Osteoblast (primary cell): ENCODE results near the gene HPGDS. TPM values are rescaled to one million over a fixed set of nuclear protein-coding genes. Genes with fewer than 3 reads are reported as not detected.

ENCODE experiments used
- DNase-seq: peaks from one replicate; pipeline ENCODE4 v3.0.0; 2011; ENCODE audit warnings: low spot score, mixed read lengths; ENCODE audit not compliant: insufficient read length; ENCODE audit errors: missing footprints
- H2AFZ ChIP-seq: 2 replicates; pipeline ENCODE4 v1.6.0; 2011; ENCODE audit warnings: mild to moderate bottlenecking, low read length
- H3K27ac ChIP-seq: 2 replicates; pipeline ENCODE4 v1.5.1; 2011; ENCODE audit warnings: mild to moderate bottlenecking, low read depth, low read length, moderate library complexity
- H3K27me3 ChIP-seq: 2 replicates; pipeline ENCODE4 v1.6.0; 2012; ENCODE audit warnings: mild to moderate bottlenecking, control low read depth, inconsistent platforms, low read length, moderate library complexity; ENCODE audit not compliant: insufficient read depth
- H3K36me3 ChIP-seq: 2 replicates; pipeline ENCODE4 v1.5.1; 2011; ENCODE audit warnings: mild to moderate bottlenecking, low read length, control low read depth, moderate library complexity; ENCODE audit not compliant: insufficient read depth
- H3K4me1 ChIP-seq: 2 replicates; pipeline ENCODE4 v1.5.1; 2011; ENCODE audit warnings: mild to moderate bottlenecking, low read length, control low read depth, moderate library complexity; ENCODE audit not compliant: insufficient read depth
- H3K4me2 ChIP-seq: 2 replicates; pipeline ENCODE4 v1.6.0; 2011; ENCODE audit warnings: mild to moderate bottlenecking, low read length; ENCODE audit not compliant: insufficient read depth
- H3K4me3 ChIP-seq: fragments of 200-600 bp; sonication (generic); 3 replicates; pipeline ENCODE4 v1.5.1; 2012; ENCODE audit warnings: mild to moderate bottlenecking, low read length, inconsistent platforms; ENCODE audit not compliant: insufficient read depth
- H3K79me2 ChIP-seq: 2 replicates; pipeline ENCODE4 v1.6.0; 2012; ENCODE audit warnings: mild to moderate bottlenecking, low read length, control low read depth, inconsistent platforms; ENCODE audit not compliant: insufficient read depth
- H3K9me3 ChIP-seq: 2 replicates; pipeline ENCODE4 v1.5.1; 2011; ENCODE audit warnings: low read depth, low read length, control low read depth
- H4K20me1 ChIP-seq: 2 replicates; pipeline ENCODE4 v1.6.0; 2012; ENCODE audit warnings: mild to moderate bottlenecking, low read length, control low read depth; ENCODE audit not compliant: insufficient read depth
- total RNA-seq: library from RNA; depleted of rRNA; stranded (reverse); fragments of >200 nt; gene quantifications from 2 replicates; pipeline ENCODE4 v1.2.3, GENCODE V29; 2012
- TF ChIP-seq, protein P1 (sequence below): IDR thresholded peaks from 2 replicates; pipeline ENCODE4 v1.5.1; 2011; ENCODE audit warnings: mild to moderate bottlenecking, low read depth, low read length, moderate library complexity; ENCODE audit errors: extremely low read depth

HPGDS gene
- total RNA-seq, 1 donor: not detected

DNA sequence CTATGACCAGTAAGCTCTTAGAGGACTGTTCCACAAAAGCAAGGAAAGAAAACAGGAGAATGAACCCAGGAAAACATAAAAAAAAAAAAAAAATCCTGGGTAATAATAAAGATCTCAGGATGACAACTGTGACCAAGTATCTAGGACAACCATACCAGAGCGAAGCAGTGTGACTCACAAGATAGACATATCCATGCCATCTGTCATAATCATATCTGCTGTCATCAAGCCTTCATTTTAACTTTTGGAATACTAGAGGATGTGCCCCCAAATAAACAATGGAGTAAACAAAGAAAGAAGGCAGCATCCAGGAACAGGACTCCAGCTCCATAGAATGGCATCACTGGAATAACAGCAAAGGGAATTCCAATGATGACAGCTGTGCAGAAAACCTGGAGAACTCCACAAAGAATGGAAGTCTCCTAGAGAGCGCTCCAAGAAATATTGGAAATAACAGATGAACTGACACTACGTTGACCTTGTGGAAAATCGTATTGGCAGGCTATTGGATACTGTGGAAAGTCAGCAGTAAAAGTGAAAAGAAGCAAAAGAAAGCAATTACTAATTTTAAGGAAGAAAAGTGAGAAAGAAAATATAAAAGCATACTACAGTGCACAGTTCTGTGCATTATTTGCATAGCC, 35.3 kb downstream of the HPGDS start:
- H3K4me2 ChIP-seq: no peak overlapping the region
- no peaks in the 10 kb centered on the region for H3K36me3 ChIP-seq
- no peak overlapping the region for H3K4me3 ChIP-seq
- DNase-seq: no peak
- H3K27ac ChIP-seq: no peak overlapping the region
- H3K9me3 ChIP-seq: no peaks in the 10 kb centered on the region
- no peaks in the 10 kb centered on the region for H4K20me1 ChIP-seq
- no peak overlapping the region for H2AFZ ChIP-seq
- TF ChIP-seq, protein P1, sequence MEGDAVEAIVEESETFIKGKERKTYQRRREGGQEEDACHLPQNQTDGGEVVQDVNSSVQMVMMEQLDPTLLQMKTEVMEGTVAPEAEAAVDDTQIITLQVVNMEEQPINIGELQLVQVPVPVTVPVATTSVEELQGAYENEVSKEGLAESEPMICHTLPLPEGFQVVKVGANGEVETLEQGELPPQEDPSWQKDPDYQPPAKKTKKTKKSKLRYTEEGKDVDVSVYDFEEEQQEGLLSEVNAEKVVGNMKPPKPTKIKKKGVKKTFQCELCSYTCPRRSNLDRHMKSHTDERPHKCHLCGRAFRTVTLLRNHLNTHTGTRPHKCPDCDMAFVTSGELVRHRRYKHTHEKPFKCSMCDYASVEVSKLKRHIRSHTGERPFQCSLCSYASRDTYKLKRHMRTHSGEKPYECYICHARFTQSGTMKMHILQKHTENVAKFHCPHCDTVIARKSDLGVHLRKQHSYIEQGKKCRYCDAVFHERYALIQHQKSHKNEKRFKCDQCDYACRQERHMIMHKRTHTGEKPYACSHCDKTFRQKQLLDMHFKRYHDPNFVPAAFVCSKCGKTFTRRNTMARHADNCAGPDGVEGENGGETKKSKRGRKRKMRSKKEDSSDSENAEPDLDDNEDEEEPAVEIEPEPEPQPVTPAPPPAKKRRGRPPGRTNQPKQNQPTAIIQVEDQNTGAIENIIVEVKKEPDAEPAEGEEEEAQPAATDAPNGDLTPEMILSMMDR: no peak
- peaks cover 4% of the 10 kb centered on the region for H3K4me1 ChIP-seq
- no peaks in the 10 kb centered on the region for H3K27me3 ChIP-seq
- H3K79me2 ChIP-seq: no peaks in the 10 kb centered on the region

DNA sequence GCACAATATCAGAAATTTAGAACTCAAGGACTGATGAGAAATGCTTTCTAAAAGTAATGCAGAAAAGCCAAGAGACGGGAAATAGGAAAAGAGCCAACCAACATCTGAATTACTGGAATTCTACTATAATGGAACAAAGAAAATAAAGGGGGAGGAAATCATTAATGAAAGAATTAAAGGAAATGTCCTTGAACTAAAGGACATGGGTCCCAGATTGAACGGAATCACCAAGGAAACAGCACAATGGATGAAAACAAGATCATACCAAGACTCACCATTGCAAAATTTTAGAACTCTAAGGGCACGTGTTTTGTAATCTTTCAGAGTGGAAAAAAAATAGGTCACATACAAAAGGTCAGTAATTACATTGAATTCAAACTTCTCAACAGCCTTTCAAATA, 35.9 kb downstream of the HPGDS start:
- H3K27ac ChIP-seq: no peak overlapping the region
- no peak for DNase-seq
- TF ChIP-seq, protein P1: no peak

DNA sequence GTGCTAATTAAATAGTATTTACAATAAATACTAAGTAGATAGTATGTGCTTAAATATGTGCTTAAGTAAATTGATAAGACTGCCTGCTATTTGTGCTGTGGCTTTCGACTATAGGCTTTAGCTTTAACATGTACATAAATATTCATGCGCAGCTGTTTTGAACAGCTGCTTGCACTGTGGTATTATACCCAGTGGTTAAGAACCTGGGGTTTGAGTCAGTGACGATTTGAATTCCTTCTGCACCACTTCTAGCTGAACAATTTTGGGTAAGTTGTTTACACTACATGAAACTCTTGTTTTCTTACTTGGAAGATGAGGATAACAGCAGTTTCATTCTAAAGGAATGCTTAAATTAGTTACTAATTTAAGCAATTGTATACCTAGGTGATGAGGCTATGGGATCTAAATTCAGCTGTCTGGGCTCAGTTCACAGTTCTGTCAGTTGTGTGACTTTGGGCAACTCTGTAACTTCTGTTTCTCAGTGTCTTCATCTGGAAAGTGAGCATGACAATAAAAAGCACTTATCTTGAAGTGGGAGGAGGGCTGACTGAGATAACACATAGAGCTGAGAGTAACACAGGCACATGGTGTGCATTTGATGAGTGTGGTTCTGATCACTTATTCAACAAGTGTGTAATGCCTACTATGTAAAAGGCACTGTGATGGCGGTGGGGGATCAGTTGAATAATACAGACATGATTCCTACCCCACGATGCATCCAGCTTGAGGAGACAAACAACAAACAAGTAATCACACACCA, 37.0 kb downstream of the HPGDS start:
- Histone ChIP-seq H2AFZ (no peak overlapping the region), H4K20me1 (no peaks in the 10 kb centered on the region), H3K79me2 (no peaks in the 10 kb centered on the region), H3K4me1 (peaks cover 4% of the 10 kb centered on the region), H3K27ac (no peak overlapping the region), H3K4me3 (no peak overlapping the region), H3K9me3 (no peaks in the 10 kb centered on the region), H3K4me2 (no peak overlapping the region), H3K36me3 (no peaks in the 10 kb centered on the region), H3K27me3 (no peaks in the 10 kb centered on the region)
- no peak for DNase-seq
- TF ChIP-seq, protein P1: no peak

More for the DNA sequence above, 35.9 kb downstream of the HPGDS start:
- Histone ChIP-seq H4K20me1 (no peaks in the 10 kb centered on the region), H3K4me2 (no peak overlapping the region), H2AFZ (no peak overlapping the region), H3K4me3 (no peak overlapping the region), H3K27me3 (no peaks in the 10 kb centered on the region), H3K9me3 (no peaks in the 10 kb centered on the region), H3K79me2 (no peaks in the 10 kb centered on the region), H3K36me3 (no peaks in the 10 kb centered on the region), H3K4me1 (peaks cover 4% of the 10 kb centered on the region)

DNA sequence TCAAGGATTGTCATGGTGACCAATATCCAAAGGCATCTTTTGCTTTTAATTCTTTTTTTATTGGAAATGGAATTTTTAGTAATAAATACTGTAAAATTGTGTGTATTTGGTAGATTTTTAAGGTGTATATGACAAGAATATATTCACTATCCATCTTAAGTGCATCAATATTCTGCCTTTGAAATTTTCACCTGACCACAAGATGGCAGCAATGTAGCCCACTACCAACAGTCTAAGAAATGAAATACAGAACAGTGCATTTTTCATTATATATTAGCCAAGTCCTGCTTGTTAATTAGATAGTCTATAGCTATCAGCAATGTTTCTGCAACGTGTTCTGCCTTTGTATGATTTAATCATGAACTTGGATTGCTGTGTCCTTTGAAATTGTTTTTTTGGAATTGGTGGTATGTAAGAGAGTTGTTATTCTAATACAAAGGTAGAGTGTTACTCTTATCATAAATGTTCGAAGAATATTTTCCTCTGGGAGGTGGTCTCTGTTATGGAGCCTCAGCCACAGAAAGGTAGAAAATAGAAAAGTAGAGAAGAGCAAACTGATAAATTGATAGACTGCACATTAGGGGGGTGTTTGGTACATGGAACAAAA, 38.2 kb downstream of the HPGDS start:
- no peaks in the 10 kb centered on the region for H4K20me1 ChIP-seq
- no peak for DNase-seq
- H3K27ac ChIP-seq: no peak overlapping the region
- no peak overlapping the region for H3K4me3 ChIP-seq
- no peaks in the 10 kb centered on the region for H3K79me2 ChIP-seq
- TF ChIP-seq, protein P1: peak; percentile 65
- H3K4me1 ChIP-seq: peaks cover 4% of the 10 kb centered on the region
- H2AFZ ChIP-seq: no peak overlapping the region
- no peak overlapping the region for H3K4me2 ChIP-seq
- no peaks in the 10 kb centered on the region for H3K36me3 ChIP-seq
- H3K27me3 ChIP-seq: no peaks in the 10 kb centered on the region
- H3K9me3 ChIP-seq: no peaks in the 10 kb centered on the region
